H1 (cell line): Measurements from ENCODE around the gene CYP26A1. TPM values are rescaled to one million over a fixed set of nuclear protein-coding genes. Genes with fewer than 3 reads are reported as not detected.

ENCODE experiments used
- CTCF ChIA-PET: fragments of 300-600 bp; sonication (Branson Sonifier 250); formaldehyde crosslinking; loops from one replicate; lab custom pipeline; 2021; ENCODE audit not compliant: partially characterized antibody; lab: Charles Lee
- POLR2A ChIA-PET: fragments of 300-600 bp; sonication (Branson Sonifier 250); formaldehyde crosslinking; loops from one replicate; lab custom pipeline; 2021; ENCODE audit warnings: inconsistent platforms; ENCODE audit not compliant: partially characterized antibody; lab: Charles Lee
- DNase-seq, 2 experiments: peaks; one replicate each; pipeline versions ENCODE4 v3.0.0 to v3.0.0-alpha.2; 2010 to 2022; ENCODE audit warnings: low spot score in 2 of 2, low read depth in 1 of 2, mixed read lengths in 1 of 2
- FAIRE-seq: peaks from 2 replicates; lab custom pipeline; 2011; peaks lifted over from hg19 to GRCh38; lab: Jason Lieb, UNC
- H2AFZ ChIP-seq: 2 replicates; pipeline ENCODE4 v1.8.1; 2012; ENCODE audit warnings: low read length, inconsistent platforms
- H2AK5ac ChIP-seq: 2 replicates; pipeline ENCODE4 v1.6.1; 2013; ENCODE audit warnings: low read depth, low read length
- H2BK120ac ChIP-seq: replicated peaks from 2 replicates; pipeline ENCODE3; 2013; ENCODE audit warnings: low read depth, low read length, inconsistent platforms
- H2BK12ac ChIP-seq: 2 replicates; pipeline ENCODE4 v1.6.1; 2013; ENCODE audit warnings: low read depth, low read length
- H2BK15ac ChIP-seq: 2 replicates; pipeline ENCODE4 v1.6.1; 2013; ENCODE audit warnings: low read length
- H2BK20ac ChIP-seq: 2 replicates; pipeline ENCODE4 v1.6.1; 2013; ENCODE audit warnings: low read length
- H2BK5ac ChIP-seq: 2 replicates; pipeline ENCODE4 v1.6.1; 2013; ENCODE audit warnings: low read depth, low read length
- H3K14ac ChIP-seq: 2 replicates; pipeline ENCODE4 v1.6.1; 2013; ENCODE audit warnings: inconsistent platforms; ENCODE audit not compliant: insufficient read length
- H3K18ac ChIP-seq: 2 replicates; pipeline ENCODE4 v1.6.1; 2013; ENCODE audit warnings: low read length; ENCODE audit errors: extremely low read depth
- H3K23ac ChIP-seq: 2 replicates; pipeline ENCODE4 v1.6.1; 2013; ENCODE audit warnings: inconsistent platforms; ENCODE audit not compliant: insufficient read length
- H3K23me2 ChIP-seq: 2 replicates; pipeline ENCODE4 v1.6.1; 2013; ENCODE audit warnings: low read depth, low read length
- H3K27ac ChIP-seq: 2 replicates; pipeline ENCODE4 v1.6.1; 2011; ENCODE audit warnings: low read depth, low read length, inconsistent platforms
- H3K27me3 ChIP-seq, 4 experiments: replicated peaks in 1 of 4; 1 replicate in 1 of 4; 2 replicates in 3 of 4; pipeline versions ENCODE4 v1.6.1 to v1.8.1; 2011 to 2013; ENCODE audit warnings: low read length in 3 of 4, mild to moderate bottlenecking in 3 of 4, inconsistent platforms in 2 of 4, mixed read lengths in 2 of 4, moderate library complexity in 1 of 4; ENCODE audit not compliant: control insufficient read depth in 3 of 4, insufficient read depth in 3 of 4; ENCODE audit errors: extremely low read depth in 1 of 4
- H3K36me3 ChIP-seq, 4 experiments: 2 replicates each; pipeline versions ENCODE4 v1.6.1 to v1.8.1; 2011 to 2013; ENCODE audit warnings: mild to moderate bottlenecking in 4 of 4, low read length in 3 of 4, moderate library complexity in 2 of 4, control low read depth in 1 of 4, inconsistent platforms in 1 of 4; ENCODE audit not compliant: insufficient read depth in 4 of 4, control insufficient read depth in 2 of 4
- H3K4ac ChIP-seq: replicated peaks from 2 replicates; pipeline ENCODE3; 2013; ENCODE audit warnings: low read length, low read depth, mixed read lengths, inconsistent platforms; ENCODE audit not compliant: insufficient read length
- H3K4me1 ChIP-seq, 4 experiments: replicated peaks in 1 of 4; 1 replicate in 1 of 4; 2 replicates in 3 of 4; pipeline versions ENCODE4 v1.6.1 to v1.8.1; 2011 to 2013; ENCODE audit warnings: low read length in 3 of 4, inconsistent platforms in 2 of 4, mixed read lengths in 1 of 4; ENCODE audit not compliant: insufficient read depth in 4 of 4, control insufficient read depth in 3 of 4
- H3K4me2 ChIP-seq, 2 experiments: 2 replicates each; pipeline versions ENCODE4 v1.6.1 to v1.8.1; 2011 to 2013; ENCODE audit warnings: low read depth in 2 of 2, low read length in 2 of 2, control low read depth in 1 of 2, inconsistent platforms in 1 of 2, mild to moderate bottlenecking in 1 of 2; ENCODE audit not compliant: insufficient read depth in 1 of 2
- H3K4me3 ChIP-seq, 4 experiments: fragments of 200-600, 300-600 bp in 1 of 4; sonication (generic), shearing (Covaris generic), sonication (Bioruptor Twin) in 1 of 4; 2 replicates each; pipeline versions ENCODE4 v1.5.1 to v1.8.1; 2011 to 2016; ENCODE audit warnings: low read length in 4 of 4, low read depth in 3 of 4, control low read depth in 2 of 4, inconsistent platforms in 2 of 4, mild to moderate bottlenecking in 2 of 4, mixed read lengths in 1 of 4, moderate library complexity in 1 of 4; ENCODE audit not compliant: insufficient read depth in 2 of 4; ENCODE audit errors: extremely low read depth in 1 of 4
- H3K56ac ChIP-seq: replicated peaks from 2 replicates; pipeline ENCODE3; 2013; ENCODE audit warnings: low read depth, mild to moderate bottlenecking, mixed read lengths, low read length, inconsistent platforms; ENCODE audit not compliant: insufficient read length
- H3K79me1 ChIP-seq: 2 replicates; pipeline ENCODE4 v1.6.1; 2013; ENCODE audit warnings: low read depth, low read length, control low read depth
- H3K79me2 ChIP-seq, 2 experiments: 2 replicates each; pipeline versions ENCODE4 v1.6.1 to v1.8.1; 2012 to 2013; ENCODE audit warnings: low read length in 2 of 2, mild to moderate bottlenecking in 2 of 2, inconsistent platforms in 1 of 2; ENCODE audit not compliant: insufficient read depth in 2 of 2, control insufficient read depth in 1 of 2
- H3K9ac ChIP-seq, 4 experiments: replicated peaks in 1 of 4; 1 replicate in 1 of 4; 2 replicates in 3 of 4; pipeline versions ENCODE4 v1.6.1 to v1.8.1; 2011 to 2013; ENCODE audit warnings: low read depth in 3 of 4, low read length in 3 of 4, control low read depth in 2 of 4, mild to moderate bottlenecking in 2 of 4, moderate library complexity in 2 of 4, inconsistent platforms in 1 of 4; ENCODE audit errors: extremely low read depth in 1 of 4
- H3K9me3 ChIP-seq, 2 experiments: 2 replicates each; pipeline versions ENCODE4 v1.6.1 to v1.8.1; 2012 to 2013; ENCODE audit warnings: mild to moderate bottlenecking in 2 of 2, moderate library complexity in 2 of 2, control low read depth in 1 of 2, inconsistent platforms in 1 of 2, low read depth in 1 of 2, low read length in 1 of 2, mixed read lengths in 1 of 2; ENCODE audit not compliant: insufficient read depth in 2 of 2
- H4K20me1 ChIP-seq, 2 experiments: replicated peaks in 1 of 2; 2 replicates each; pipeline versions ENCODE3 to v1.8.1; 2011 to 2013; ENCODE audit warnings: inconsistent platforms in 2 of 2, low read length in 2 of 2, mild to moderate bottlenecking in 1 of 2; ENCODE audit not compliant: insufficient read depth in 2 of 2, control insufficient read depth in 1 of 2
- H4K5ac ChIP-seq: 2 replicates; pipeline ENCODE4 v1.6.1; 2013; ENCODE audit warnings: low read length, low read depth, mixed read lengths, inconsistent platforms; ENCODE audit not compliant: insufficient read length
- H4K8ac ChIP-seq: 2 replicates; pipeline ENCODE4 v1.8.0; 2013; ENCODE audit warnings: mild to moderate bottlenecking, moderate library complexity, low read length, inconsistent platforms; ENCODE audit not compliant: insufficient read depth; ENCODE audit errors: extremely low read depth
- H4K91ac ChIP-seq: replicated peaks from 2 replicates; pipeline ENCODE3; 2013; ENCODE audit warnings: low read length, mixed read lengths, inconsistent platforms; ENCODE audit not compliant: insufficient read length
- ASH2L ChIP-seq: fragments of 200-600, 300-600 bp; sonication (generic); IDR thresholded peaks from one replicate; pipeline ENCODE4 v1.7.1; 2017; ENCODE audit warnings: low read length
- BCL11A ChIP-seq, 2 experiments: IDR thresholded peaks; one replicate each; pipeline ENCODE4 v1.6.1; 2011; ENCODE audit warnings: low read depth in 2 of 2, low read length in 2 of 2, mild to moderate bottlenecking in 2 of 2
- PHF8 ChIP-seq: fragments of 200-600 bp; sonication (generic); conservative IDR thresholded peaks from 2 replicates; pipeline ENCODE4 v1.7.1; 2012; ENCODE audit warnings: low read depth, mild to moderate bottlenecking, inconsistent platforms, low read length, moderate library complexity
- RAD21 ChIP-seq, 2 experiments: IDR thresholded peaks in 1 of 2; conservative IDR thresholded peaks in 1 of 2; 2 replicates each; pipeline ENCODE4 v1.6.1; 2011; ENCODE audit warnings: low read depth in 2 of 2, low read length in 2 of 2, improper control_type of control experiment in 1 of 2, inconsistent platforms in 1 of 2, mild to moderate bottlenecking in 1 of 2, moderate library complexity in 1 of 2
- SUZ12 ChIP-seq: fragments of 200-600 bp; sonication (generic); IDR thresholded peaks from 2 replicates; pipeline ENCODE4 v1.6.1; 2012; ENCODE audit warnings: mild to moderate bottlenecking, inconsistent platforms, low read length, moderate library complexity, mixed read lengths
- WGBS, 2 experiments: shearing (Covaris generic) in 1 of 2; methylation state at CpG; one replicate each; pipeline versions ENCODE4 v1.1.6 to v1.1.7; 2013 to 2015; ENCODE audit warnings: low lambda C conversion rate in 2 of 2, mixed read lengths in 2 of 2, inconsistent platforms in 1 of 2, low coverage in 1 of 2, missing lambda C conversion rate in 1 of 2; ENCODE audit not compliant: insufficient replicate concordance in 2 of 2, insufficient coverage in 1 of 2, insufficient read length in 1 of 2; ENCODE audit errors: extremely low coverage in 1 of 2, missing lambda C conversion rate in 1 of 2; 5-methylcytosine and 5-hydroxymethylcytosine counted together
- polyA plus RNA-seq, 7 experiments: library from polyadenylated mRNA; depleted of rRNA in 3 of 7; stranded (reverse) in 5 of 7; unstranded in 2 of 7; fragments of >200 nt in 5 of 7; fragments of 200-250 nt in 2 of 7; gene quantifications; 1 replicate in 5 of 7; 2 replicates in 1 of 7; 4 replicates in 1 of 7; pipeline versions ENCODE4 v1.2.1 to v1.2.3, GENCODE V29; 2011 to 2013; ENCODE audit warnings: missing spikeins in 2 of 7, mixed read lengths in 2 of 7
- total RNA-seq: library from RNA; stranded (reverse); fragmentation: NEBNext Ultra II Directional; extraction: Animal tissue kit (Norgen Biotek cat#: 25700); gene quantifications from 2 replicates; pipeline ENCODE4 v1.2.1, GENCODE V29; 2021
- TF ChIP-seq, protein P1 (sequence below), 3 experiments: IDR thresholded peaks; 1 replicate in 2 of 3; 2 replicates in 1 of 3; pipeline versions ENCODE4 v1.5.1 to v1.6.1; 2011; ENCODE audit warnings: low read length in 3 of 3, mild to moderate bottlenecking in 3 of 3, inconsistent platforms in 2 of 3, low read depth in 1 of 3, moderate library complexity in 1 of 3; ENCODE audit not compliant: insufficient read depth in 1 of 3; ENCODE audit errors: control extremely low read depth in 1 of 3

CYP26A1 gene
- total and polyA plus RNA-seq, 2 of the 8 experiments (the other 6 are each of a cell fraction or from before 2014, with no cell fraction given), result 5.0 to 9.1 TPM

DNA sequence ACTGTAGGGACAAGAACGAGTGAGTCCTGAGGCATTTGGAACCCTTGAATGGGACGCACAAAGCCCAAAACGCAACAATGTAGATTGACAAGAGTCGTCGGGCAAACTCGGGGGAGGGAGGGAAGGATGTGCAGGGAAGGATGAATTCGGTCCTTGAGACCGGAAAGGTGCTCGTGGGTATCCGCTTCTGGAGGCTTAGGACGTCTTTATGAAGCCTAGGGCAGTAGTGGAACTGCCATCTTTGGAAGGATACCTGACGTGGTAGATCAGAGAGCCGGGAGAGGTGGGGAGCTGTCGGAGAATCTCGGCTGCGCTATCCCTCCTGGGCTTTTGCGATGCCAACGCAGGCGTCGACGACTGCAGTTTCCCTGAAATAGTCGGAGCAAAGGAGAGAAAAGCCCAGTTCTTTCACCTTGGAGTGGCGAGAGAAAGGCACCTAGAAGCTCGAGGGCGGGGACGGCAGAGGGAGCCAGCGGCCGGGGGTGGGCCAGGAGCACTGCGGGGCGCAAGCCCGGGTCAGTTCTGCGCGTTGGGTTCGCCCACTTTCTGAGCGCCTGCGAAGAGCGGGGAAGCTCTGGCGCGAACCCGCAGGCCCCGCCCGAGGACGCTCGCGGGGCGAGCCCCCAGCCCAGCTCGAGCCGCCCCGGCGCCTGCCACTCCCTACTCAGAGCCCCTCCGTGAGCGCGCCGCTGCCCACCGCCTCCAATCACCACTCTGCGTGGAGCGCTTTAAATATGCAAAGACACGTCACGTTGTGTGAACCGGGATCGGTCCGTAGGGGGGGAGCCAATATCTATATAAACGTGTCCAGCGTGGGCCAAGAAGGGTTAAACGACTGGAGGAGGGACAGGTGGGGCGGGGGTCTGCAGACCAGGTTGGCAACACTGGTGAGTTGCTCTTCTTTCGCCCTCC lies 13.5 kb upstream of the CYP26A1 start, which contains the start of gene CYP26C1:
Gene CYP26C1 (plus strand): TSS at position 824 of the 912 bp plus-strand sequence. CDS start 466 bp downstream, outside the sequence.
- H3K4me3 ChIP-seq, result peak within 1 kb of the TSS; percentile 34 to 59 (median 46); a peak in 6 of 8 replicates
- H3K4ac ChIP-seq, result no peak within 1 kb of the TSS
- H3K36me3 ChIP-seq, result peaks cover 0 to 14% (median 1%) of the 10 kb centered on the region in 4 experiments; a peak in 1 of 8 replicates
- no peak within 1 kb of the TSS for H2BK120ac ChIP-seq
- H2AFZ ChIP-seq, result no peak within 1 kb of the TSS
- no peak within 1 kb of the TSS; the same call in 1 of the 2 replicates for H2AK5ac ChIP-seq
- peak within 1 kb of the TSS; percentile 72 for H3K18ac ChIP-seq
- no peak within 1 kb of the TSS for H3K9ac ChIP-seq
- CTCF ChIA-PET, result interaction anchor here (0.7 to 14.8 kb wide), 16 partner anchors 8 to 436 kb away, joined by 3 to 147 read pairs (median 4); partner anchors contain the start of gene CYP26A1
- H2BK15ac ChIP-seq, result 0 out of 2 replicates have a peak within 1 kb of the TSS, but pooled peaks have one; percentile 32
- DNase-seq (no peak), FAIRE-seq (no peak)
- no peak within 1 kb of the TSS for H4K5ac ChIP-seq
- H3K27me3 ChIP-seq, result peaks cover 64 to 76% (median 68%) of the 10 kb centered on the region in 4 experiments
- no peak within 1 kb of the TSS for H4K91ac ChIP-seq
- peaks cover 10% of the 10 kb centered on the region; the same call in 1 of the 2 replicates for H3K23me2 ChIP-seq
- H3K23ac ChIP-seq, result no peak within 1 kb of the TSS
- no peak within 1 kb of the TSS; the same call in 1 of the 2 replicates for H4K8ac ChIP-seq
- POLR2A ChIA-PET, result no interaction called here
- H3K4me1 ChIP-seq, result peaks cover 3 to 31% (median 22%) of the 10 kb centered on the region in 4 experiments; a peak in 6 of 7 replicates
- 0 out of 2 replicates have a peak within 1 kb of the TSS, but pooled peaks have one; percentile 21 for H2BK20ac ChIP-seq
- no peak within 1 kb of the TSS for H3K56ac ChIP-seq
- H3K27ac ChIP-seq, result no peak within 1 kb of the TSS
- WGBS, 2 experiments, result 2% methylated on average over 45 of the region's 67 CpGs; no CpG with 5 or more reads in 1 of the 2 experiments
- peaks cover under 1 to 19% of the 10 kb centered on the region in 2 experiments for H4K20me1 ChIP-seq
- no peak within 1 kb of the TSS for H3K14ac ChIP-seq
- peak within 1 kb of the TSS; percentile 75 to 89 for H3K4me2 ChIP-seq
- no peaks in the 10 kb centered on the region; a peak in 1 of 4 replicates for H3K9me3 ChIP-seq
- H3K79me2 ChIP-seq, result no peaks in the 10 kb centered on the region
- H3K79me1 ChIP-seq, result no peaks in the 10 kb centered on the region
- H2BK12ac ChIP-seq, result no peak within 1 kb of the TSS
- H2BK5ac ChIP-seq, result no peak within 1 kb of the TSS
- TF ChIP-seq SUZ12, result peak; percentile 46
- TF ChIP-seq BCL11A (IDR thresholded peaks at IDR 0.05; ENCODE audit: low read depth in 2 of 2, low read length in 2 of 2), result no peak
- peak; percentile 31 for TF ChIP-seq ASH2L
- no peak for TF ChIP-seq PHF8
- TF ChIP-seq, protein P1, sequence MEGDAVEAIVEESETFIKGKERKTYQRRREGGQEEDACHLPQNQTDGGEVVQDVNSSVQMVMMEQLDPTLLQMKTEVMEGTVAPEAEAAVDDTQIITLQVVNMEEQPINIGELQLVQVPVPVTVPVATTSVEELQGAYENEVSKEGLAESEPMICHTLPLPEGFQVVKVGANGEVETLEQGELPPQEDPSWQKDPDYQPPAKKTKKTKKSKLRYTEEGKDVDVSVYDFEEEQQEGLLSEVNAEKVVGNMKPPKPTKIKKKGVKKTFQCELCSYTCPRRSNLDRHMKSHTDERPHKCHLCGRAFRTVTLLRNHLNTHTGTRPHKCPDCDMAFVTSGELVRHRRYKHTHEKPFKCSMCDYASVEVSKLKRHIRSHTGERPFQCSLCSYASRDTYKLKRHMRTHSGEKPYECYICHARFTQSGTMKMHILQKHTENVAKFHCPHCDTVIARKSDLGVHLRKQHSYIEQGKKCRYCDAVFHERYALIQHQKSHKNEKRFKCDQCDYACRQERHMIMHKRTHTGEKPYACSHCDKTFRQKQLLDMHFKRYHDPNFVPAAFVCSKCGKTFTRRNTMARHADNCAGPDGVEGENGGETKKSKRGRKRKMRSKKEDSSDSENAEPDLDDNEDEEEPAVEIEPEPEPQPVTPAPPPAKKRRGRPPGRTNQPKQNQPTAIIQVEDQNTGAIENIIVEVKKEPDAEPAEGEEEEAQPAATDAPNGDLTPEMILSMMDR (IDR thresholded peaks at IDR 0.05; ENCODE audit: control extremely low read depth in 1 of 3, insufficient read depth in 1 of 3, low read depth in 1 of 3, low read length in 3 of 3), result peak; percentile 8 to 14 (median 9); a peak in 3 of 4 replicates
- TF ChIP-seq RAD21 (IDR thresholded peaks at IDR 0.05 in 1 of 2, conservative IDR thresholded peaks at IDR 0.05 in 1 of 2; ENCODE audit: low read depth in 2 of 2, low read length in 2 of 2), result peak; percentile 25 to 26; a peak in 2 of 4 replicates
